HG02970 (cell line): ENCODE data around the gene TMEM169.

ENCODE experiments used
- ATAC-seq: cut with Tn5 transposase; IDR thresholded peaks from one replicate; pipeline ENCODE4 v1.9.1; 2021; ENCODE audit warnings: mild to moderate bottlenecking, moderate library complexity, moderate number of reproducible peaks; ENCODE audit not compliant: unreplicated experiment, low FRiP score

Gene TMEM169, protein sequence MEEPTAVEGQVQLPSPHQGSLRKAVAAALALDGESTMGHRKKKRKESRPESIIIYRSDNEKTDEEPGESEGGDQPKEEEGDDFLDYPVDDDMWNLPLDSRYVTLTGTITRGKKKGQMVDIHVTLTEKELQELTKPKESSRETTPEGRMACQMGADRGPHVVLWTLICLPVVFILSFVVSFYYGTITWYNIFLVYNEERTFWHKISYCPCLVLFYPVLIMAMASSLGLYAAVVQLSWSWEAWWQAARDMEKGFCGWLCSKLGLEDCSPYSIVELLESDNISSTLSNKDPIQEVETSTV

DNA sequence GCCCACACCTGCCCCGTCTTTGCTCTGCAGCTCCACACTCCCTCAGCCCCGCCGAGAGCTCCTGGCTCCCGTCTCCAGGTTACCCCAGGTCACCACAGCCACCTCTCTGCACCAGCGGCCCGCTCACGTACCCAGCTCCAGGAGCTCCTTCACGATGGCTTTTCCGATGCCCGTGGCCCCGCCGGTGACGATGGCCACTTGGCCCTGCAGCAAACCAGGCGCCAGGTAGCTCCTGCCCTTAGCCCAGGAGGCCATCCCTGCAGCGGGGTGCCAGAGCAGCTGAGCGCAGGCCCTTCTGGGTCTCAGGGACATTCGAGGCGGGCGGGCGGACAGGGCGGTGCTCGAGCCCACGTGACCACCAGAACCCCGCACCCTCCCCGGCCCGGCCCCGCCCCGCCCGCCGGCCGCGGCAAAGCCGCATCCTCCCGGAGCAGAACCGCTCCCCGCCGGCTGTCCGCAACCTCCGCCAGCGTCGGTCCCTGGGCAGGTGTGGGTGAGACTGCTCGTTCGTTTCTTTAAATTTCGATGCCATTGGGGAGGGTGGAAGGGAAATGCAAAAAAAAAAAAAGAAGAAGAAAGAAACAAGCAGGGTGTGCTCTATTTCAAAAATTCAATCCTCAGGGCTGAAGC is at the start of gene TMEM169, which contains the start of gene PECR:
TMEM169 (plus strand) TSS at position 433 of the 630 bp plus-strand sequence. CDS start 14,045 bp downstream, outside the sequence.
PECR (minus strand) TSS at position 323 of the 630 bp plus-strand sequence; CDS start at position 255, 68 bp downstream.
- ATAC-seq, result peak; percentile 86

DNA sequence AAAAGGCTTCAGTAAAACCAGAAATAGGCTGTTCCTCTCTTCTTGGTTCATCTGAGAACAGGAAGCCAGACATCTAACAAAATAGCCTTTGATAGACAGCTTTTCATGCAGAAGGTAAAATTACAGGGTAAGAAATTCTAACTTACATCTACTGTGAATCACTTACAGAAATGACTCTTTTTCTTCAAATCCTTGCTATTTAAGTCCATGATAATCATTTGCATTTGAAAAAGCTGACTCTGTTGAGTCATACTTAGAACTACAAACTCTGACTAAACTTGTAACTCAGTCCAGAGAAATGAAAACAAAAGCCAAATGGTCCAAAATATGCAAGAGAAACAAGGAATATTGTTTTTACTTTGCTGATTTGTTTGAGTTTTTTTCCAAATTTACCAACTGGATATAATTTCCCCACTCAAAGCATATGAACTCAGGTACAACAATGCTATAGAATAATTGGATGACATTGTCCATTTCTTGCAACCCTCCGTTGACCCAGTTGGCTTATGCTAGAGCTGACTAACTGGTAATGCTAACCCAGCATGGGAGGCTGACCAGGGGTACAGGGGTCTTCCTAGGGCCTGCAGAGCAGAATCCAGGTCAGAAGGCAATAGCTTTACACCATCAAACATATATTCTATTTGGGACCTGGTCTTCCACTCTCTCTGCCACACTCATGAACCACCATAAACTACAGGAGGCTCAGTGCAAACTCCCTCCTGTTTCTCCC is 49.6 kb upstream of the TMEM169 start:
- peak; percentile 64 for ATAC-seq

DNA sequence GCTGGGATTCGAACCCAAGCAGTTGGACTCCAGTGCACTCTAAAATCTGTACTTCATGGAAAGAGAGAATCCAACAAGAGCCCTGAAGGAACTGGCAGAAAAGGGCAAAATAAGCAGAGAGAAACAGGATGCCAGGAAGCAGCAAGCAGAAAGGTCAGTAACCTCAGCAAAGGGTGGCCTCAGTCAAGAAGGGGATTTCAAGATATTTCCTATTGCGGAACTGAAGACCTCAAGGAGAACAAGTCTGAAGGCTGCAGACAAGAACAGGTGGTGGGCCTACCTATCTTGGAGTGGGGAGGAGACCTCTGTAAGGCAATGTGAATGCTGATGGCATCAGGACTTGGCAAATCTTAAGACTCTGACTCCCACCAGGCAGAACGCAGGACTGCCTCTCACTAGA is 48.3 kb upstream of the TMEM169 start:
- no peak for ATAC-seq

DNA sequence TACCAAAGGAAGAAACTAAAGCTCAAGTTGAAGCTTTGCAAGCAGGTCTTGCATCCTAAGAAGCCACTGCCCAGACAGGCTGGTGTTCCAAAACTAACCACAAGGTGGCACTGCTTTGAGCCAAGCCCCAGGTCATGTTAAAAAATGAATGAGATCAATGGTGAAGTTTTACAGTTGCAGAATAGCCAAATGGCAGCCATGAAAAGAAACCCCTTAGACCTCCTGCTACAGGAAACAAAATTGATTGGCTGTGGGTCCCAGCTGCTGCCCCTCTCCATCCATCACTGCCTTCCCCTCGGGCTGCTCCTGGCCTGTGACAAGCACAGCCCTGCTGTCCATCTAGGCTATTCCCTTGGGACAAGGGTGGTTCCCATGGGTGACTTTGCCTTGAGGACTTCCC is 47.7 kb upstream of the TMEM169 start:
- no peak for ATAC-seq

DNA sequence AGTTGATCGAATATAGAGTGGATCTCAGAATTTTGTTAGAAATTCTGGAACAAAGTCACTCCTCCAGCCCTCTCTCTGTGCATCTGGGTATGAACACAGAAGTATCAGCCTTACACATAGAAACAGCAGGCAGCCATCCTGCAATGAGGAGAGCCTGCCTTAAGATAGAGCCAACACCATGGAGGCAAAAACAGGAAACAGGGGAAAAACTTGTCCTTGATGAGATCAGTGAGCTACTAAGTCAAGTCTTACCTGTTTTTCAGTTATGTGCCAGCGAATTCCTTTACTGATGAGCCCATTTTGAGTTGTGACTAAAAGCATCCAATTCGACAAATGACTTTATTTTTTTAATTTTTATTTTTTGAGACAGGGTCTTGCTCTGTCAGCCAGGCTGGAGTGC is 41.8 kb upstream of the TMEM169 start:
- ATAC-seq, result no peak

DNA sequence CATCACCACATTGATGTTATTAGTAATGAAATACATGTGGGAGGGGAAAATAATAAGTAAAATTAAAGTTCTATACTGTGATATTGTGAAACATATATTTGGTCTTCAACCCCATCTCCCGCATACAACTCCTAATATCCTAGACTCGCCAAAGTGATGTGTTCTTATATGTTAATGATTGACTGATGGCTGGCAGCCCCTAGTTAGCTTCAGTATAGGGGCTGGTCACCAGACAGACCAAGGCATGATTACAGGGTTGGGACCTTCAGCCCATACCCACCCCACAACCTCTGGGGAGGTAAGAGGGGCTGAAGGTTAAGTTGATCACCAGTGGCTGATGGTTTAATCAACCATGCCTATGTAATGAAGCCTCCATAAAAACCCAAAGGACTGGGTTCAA is 40.3 kb upstream of the TMEM169 start:
- ATAC-seq, result no peak

DNA sequence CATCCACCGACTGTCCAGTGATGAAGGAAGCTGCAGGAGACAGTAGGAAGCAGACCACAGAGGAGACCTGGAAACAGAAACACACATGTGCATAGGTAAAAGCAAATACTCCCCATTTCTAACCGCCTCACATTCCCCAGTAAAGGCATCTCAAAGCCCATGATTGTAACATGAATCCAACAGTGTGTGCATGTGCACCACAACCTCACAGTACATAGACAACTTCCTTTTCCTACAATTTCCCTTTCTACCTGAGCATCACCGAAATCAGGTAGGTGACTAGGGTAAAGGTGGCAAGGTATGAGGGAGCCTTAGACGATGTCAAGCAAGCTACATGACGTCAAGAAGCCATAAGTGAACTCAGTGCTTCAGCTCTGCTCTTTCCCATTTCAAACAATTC is 37.8 kb upstream of the TMEM169 start:
- no peak for ATAC-seq

DNA sequence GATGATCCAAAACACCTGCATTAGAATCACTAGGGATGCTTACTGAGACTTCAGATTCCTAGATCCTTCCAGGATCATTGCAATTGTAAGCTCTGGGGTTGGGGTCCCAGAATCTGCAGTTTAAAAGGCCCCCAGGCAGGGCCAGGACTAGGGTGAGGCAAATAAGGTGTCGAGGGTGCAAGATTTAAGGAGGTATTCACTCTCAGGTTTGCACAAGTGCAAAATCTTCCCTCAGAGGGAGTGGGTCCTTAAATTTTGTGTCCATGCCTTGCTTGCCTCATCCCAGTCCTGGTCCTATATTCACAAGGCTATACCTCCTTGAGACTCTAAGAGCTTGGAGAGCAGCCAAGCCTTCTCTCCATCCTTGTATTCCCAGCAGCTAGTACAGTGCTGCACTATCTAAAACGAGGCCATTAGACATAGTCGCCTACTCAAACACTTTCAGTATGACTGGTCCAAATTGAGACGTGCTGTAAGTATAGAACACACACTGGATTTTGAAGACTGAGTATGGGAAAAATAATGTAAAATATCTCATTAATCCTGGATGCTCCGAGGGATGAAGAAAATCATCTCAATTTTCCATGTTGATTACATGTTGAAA is 36.7 kb upstream of the TMEM169 start:
- ATAC-seq, result no peak

DNA sequence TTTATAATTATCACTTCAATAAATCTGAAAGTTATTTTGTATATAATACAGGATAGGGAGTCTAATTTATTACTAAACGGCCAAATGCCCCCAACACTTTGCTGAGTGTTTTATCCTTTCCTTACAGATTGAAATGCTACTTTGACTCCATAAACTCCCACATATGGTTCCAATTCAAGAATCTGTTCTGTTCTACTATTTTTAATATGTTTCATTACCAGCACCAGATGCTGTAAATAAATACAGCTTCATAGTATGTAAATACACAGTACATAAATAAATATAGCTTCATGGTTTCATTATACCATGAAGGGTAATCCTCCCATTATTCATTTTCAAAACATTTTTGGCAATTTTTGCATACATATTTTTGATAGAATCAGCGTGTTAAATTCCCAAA is 34.3 kb upstream of the TMEM169 start:
- ATAC-seq, result no peak

DNA sequence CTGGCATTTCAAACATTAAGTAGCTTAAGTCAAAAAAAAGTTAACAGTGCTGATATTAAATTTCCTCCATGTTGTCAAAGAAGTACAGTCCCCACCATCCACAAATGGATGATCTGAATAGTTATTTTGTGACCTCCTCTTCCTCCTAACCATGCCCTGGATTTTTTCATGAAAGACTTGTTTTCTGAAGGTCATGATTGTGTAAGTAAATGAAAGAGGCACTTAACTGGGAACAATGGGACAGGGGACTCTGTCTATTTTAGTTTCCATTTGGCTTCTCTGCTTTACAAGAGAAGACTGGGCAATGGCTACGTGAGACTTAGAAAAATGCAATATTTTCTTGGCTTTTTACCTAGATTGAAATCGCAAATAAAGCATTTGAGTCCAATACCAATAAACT is 32.3 kb upstream of the TMEM169 start:
- ATAC-seq, result no peak

DNA sequence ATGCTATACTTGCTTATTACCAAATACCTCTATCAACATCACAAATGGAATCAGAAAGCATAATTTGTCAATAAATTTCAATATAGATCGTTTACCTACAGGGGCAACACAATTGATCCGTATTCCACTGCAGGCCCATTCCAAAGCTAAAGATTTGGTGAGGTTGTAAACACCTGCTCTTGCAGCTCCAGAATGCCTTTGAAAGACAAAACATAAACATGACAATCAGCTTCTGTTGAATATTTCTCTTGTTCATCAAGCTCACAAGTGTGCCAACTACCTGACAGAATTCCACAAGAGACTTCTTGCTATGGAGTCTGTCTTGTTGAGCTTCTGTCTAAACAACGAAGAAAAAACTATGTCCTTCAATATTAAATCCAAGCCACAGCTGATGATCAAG is 30.4 kb upstream of the TMEM169 start:
- no peak for ATAC-seq

DNA sequence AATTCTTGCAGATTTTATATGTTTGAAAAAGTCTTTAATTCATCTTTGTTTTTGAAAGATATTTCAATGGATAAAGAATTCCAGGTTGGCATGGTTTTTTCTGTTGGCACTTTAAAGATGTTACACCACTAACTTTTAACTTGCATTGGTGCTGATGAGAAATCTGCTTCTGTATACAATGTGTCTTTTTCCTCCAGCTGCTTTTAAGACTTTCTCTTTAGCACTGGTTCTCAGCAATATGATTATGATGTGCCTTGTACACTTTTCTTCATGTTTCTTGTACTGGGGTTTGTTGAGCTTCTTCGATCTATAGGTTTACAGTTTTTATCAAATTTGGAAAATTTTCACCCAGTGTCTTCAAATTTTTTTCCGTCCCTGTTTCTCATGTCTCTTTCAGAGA is 29.3 kb upstream of the TMEM169 start:
- no peak for ATAC-seq

DNA sequence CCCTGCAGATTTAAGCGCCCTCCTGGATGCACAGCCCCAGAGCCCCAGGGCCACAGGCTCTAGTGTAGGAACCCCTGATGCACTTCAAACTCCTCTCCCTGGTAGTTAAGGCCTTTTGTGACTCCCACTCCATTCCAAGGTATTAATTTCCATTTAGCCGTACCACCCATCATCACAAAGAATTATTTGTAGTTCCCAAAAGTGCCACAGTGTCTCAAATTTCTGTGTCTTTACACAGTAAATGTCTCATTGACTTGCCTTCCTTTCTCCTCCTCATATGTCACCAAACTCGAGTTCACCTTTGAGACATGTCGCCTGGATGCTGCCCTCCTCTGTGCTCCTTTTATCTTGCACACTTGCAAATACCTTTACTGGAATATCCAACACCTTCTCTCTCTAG is 26.0 kb upstream of the TMEM169 start:
- no peak for ATAC-seq

DNA sequence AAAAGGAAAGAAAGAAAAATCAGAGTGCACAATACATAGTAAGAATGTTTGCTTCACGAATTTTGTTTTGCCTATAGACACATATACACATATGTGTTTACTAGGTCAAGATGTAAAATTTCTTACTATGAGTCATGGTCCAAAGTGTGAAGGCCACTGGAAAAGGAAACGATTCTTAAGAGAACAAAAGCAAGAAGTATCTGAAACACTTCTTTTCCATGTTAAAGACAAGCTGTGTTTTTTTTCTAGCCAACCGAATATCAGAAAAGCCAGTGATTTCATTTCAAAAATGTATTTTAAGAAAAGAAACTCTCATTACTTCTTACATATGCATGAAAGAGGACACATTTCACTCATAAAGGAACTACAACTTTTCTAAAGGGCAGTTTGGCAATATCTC is 25.0 kb upstream of the TMEM169 start:
- no peak for ATAC-seq

DNA sequence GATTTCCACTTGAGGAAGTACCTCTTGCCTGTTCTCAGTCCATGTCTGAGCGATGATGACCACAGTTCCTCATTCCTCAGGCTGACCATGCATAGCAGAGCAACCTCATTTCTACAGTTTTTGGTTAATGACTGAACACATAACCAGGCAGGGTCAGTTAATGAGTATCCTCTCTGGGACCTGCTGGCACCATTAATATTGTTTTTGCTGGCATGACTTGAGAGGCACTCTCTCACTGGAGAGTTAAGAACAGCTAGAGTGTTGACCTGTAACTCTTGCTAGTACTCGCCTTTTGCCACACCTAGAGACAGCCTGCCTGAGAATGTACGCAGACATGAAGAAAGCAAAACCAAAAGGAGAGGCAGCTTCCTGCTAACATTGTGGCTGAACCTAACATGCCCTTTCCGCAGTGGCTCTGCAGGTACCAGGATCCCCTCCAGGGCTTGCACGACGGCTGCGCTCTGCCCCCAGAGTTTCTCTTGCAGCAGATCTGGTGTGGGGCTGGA is 24.0 kb upstream of the TMEM169 start:
- peak; percentile 75 for ATAC-seq

DNA sequence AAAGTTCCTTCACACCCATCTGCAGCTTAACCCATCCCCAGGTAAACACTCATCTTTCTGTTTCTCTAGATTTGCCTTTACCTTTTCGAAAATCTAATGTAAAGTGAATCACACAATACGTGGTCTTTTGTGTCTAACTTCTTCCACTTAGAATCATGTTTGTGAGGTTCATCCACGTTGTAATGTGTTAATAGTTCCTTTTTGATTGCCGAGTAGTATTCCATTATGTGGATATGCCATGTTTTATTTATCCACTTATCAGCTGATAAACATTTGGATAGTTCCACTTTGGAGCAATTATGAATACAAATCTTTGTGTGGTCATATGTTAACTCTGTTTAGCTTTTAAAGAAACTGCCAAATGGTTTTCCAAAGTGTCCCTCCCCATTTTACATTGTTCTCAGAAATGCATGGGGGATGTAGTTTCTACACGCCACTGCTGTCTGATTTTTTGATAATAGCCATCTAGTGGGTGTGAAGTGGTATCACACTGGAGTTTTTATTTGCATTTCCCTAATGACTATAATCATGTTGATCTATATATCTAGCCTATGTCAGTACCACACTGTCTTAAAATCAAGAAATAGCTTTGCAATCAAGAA is 22.4 kb upstream of the TMEM169 start:
- no peak for ATAC-seq

DNA sequence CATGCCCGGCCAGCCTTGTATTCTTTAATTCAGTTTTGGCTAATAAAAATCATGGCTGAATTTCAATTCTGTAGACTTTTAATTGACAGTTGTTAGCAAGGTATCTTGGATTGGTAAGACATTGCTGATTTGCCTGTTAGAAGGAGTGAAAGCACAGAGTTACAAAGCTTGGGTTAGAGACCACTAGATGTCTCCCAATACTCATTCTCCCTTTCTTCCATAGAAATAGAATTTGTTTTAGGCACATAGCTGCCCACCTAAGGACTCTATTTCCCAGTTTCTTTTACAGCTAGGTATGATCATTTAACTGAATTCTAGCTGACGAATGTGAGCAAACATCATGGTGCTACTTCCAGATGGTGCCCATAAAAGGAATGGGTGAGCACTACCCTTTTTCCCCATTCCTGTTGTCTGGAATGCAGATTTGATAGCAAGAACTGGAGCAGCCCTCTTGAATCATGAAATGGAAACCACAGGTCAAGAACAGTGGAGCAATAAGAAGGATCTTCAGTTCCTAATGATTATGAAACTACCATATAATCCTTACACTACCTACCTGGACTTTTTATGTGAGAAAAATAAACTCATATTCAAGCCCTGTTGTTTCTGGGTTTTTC is 17.6 kb upstream of the TMEM169 start:
- ATAC-seq, result no peak

DNA sequence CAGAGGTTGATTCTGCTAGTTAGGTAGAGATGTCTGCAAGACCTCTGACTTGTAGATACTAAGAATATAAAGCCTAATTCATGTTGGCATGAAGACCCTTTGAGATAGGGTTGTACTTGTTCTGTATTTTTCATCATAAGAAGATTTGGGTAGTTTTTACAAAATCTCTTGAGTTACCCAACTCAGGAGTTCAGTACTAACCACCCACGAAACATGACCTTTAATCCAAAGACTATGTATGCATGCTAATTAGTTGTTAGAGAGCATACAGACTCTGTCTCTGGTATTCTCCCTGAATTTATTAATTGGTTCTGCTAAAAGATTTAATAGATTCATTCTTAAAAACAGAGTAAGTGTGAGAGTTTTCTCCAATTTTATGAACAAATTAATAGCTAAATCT is 17.1 kb upstream of the TMEM169 start:
- no peak for ATAC-seq

DNA sequence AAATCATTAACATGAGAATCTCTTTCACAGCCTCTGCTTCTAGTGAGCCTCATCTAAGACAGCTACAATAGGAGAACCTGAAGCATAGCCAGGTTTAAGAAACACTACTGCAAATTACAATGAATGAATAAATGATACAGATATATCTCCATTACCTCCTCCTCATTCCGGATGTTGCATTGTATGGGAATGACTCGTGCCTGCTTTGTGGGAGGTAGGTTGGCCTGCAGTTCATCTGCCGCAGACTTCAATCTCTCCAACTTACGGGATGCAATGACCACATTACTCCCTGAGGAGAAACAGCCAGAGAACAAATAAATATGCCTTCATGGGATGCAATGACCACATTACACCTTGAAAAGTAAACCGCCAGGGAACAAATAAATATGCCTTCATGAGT is 15.5 kb upstream of the TMEM169 start:
- ATAC-seq, result no peak

DNA sequence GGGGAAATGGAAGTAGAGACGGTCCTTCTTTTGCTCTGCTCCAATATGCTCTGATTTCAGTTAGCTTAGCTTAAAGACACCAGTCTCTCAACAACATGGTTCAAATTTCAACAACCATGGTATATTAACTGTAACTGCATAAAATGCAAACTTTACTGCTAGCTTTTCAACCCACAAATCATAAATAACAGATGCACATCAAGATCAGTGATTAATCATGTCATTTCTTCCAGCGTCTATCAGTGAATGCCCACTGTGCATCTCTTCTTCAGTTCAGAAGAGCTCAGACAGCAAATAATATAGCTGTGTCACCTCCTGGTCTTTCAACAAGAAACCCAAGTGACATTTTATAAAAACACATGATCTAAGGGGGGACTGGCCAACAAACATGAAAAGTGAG is 12.7 kb upstream of the TMEM169 start:
- no peak for ATAC-seq
